Cardiac fibroblast (primary cell): ENCODE results near the gene SYTL4.
"Not testable (repeated sequence)": the region's sequence is repeated elsewhere in the genome, so short reads cannot be mapped to it uniquely, and the experiment has no call there.

Experiments
- DNase-seq, 2 donors: peaks; one replicate each; pipeline versions ENCODE4 v3.0.0 to v3.0.0-alpha.2; 2010; ENCODE audit warnings: low read depth in 2 of 2
- H3K4me3 ChIP-seq, 2 donors: replicated peaks in 1 of 2; 1 replicate in 1 of 2; 2 replicates in 1 of 2; pipeline ENCODE4 v1.5.1; 2011; ENCODE audit warnings: low read depth in 2 of 2, low read length in 2 of 2, mild to moderate bottlenecking in 2 of 2, moderate library complexity in 1 of 2
- TF ChIP-seq, protein P1 (sequence below): IDR thresholded peaks from one replicate; pipeline ENCODE4 v1.5.1; 2011; ENCODE audit warnings: low read depth, mild to moderate bottlenecking, low read length, inconsistent platforms

SYTL4 gene

GRCh38 chrX:100731441-100732281, at the start of gene SYTL4:
TSS of gene SYTL4 (minus strand) at chrX:100732121. CDS start at chrX:100702037, 30,084 bp downstream.
- TF ChIP-seq, protein P1, sequence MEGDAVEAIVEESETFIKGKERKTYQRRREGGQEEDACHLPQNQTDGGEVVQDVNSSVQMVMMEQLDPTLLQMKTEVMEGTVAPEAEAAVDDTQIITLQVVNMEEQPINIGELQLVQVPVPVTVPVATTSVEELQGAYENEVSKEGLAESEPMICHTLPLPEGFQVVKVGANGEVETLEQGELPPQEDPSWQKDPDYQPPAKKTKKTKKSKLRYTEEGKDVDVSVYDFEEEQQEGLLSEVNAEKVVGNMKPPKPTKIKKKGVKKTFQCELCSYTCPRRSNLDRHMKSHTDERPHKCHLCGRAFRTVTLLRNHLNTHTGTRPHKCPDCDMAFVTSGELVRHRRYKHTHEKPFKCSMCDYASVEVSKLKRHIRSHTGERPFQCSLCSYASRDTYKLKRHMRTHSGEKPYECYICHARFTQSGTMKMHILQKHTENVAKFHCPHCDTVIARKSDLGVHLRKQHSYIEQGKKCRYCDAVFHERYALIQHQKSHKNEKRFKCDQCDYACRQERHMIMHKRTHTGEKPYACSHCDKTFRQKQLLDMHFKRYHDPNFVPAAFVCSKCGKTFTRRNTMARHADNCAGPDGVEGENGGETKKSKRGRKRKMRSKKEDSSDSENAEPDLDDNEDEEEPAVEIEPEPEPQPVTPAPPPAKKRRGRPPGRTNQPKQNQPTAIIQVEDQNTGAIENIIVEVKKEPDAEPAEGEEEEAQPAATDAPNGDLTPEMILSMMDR: no peak
- peak within 1 kb of the TSS; percentile 75 to 88 for H3K4me3 ChIP-seq
- DNase-seq: peak; percentile 9 to 11

GRCh38 chrX:100769439-100769838, 37.5 kb upstream of the SYTL4 start:
- H3K4me3 ChIP-seq, DNase-seq: not testable (repeated sequence)

DNA sequence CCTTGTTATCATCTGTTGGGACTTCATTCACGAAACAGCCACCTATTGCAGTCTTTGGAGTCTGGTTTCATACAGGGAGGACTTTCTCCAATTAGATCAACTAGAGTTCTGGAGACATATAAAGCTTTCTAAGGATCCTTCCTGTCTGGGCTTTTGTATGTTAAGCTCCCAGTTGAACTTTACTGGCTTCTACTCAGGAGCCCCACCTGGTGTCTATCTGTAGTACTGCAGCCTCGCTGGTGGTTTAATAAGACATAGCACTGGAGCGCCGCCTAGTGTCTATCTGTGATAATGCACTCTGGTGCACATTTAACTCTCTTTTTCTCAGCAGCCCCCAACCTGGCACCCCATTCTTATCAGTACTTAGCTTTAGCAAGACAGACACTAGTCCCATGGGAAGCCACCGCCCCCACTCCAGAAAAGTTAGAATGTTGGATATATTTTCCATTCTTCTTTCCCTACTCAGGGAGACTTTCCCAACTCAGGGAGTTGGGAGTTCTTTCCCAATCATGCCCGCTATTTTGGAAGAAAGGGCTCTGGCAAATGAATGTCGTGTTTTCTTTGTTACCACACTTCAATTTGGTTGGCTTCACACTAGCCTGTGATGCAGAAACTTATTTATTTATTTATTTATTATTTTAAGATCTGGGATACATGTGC, 36.9 kb upstream of the SYTL4 start:
- peak; percentile 74 to 76 for DNase-seq
- TF ChIP-seq, protein P1: peak; percentile 94
- H3K4me3 ChIP-seq: no peak overlapping the region

GRCh38 chrX:100750883-100751282, 19.0 kb upstream of the SYTL4 start:
- H3K4me3 ChIP-seq: no peak overlapping the region
- TF ChIP-seq, protein P1: no peak
- DNase-seq: no peak

DNA sequence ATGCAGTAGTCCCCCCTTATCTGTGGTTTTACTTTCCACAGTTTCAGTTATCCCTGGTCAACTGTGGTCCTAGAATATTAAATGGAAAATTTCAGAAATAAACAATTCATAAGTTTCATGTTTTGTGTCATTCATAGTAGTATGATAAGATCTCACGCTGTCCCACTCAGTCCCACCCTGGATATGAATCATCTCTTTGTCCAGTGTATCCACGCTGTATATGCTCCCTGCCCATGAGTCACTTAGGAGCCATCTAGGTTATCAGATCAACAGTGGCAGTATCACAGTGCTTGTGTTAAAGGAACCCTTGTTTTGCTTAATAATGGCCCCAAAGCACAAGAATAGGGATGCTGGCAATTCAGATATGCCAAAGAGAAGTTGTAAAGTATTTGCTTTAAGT, 16.2 kb upstream of the SYTL4 start:
- peak in 1 of 2 donors; percentile 22 for DNase-seq
- TF ChIP-seq, protein P1: no peak
- no peak overlapping the region for H3K4me3 ChIP-seq

GRCh38 chrX:100747703-100748102, 15.8 kb upstream of the SYTL4 start:
- no peak overlapping the region for H3K4me3 ChIP-seq
- TF ChIP-seq, protein P1: no peak
- DNase-seq: peak; percentile 15 to 23

- peak in 1 of 2 donors; percentile 25 for DNase-seq
- TF ChIP-seq, protein P1: no peak
- no peak overlapping the region for H3K4me3 ChIP-seq
These were observed 15.2 kb upstream of the SYTL4 start for GRCh38 chrX:100747090-100747489.
